NCI-H82 treated with DMSO at 0.1 percent for 48 hours (cell line): Measurements from ENCODE around the gene SLCO3A1.

Experiments
- DNase-seq: peaks from one replicate; lab custom pipeline; 2025; ENCODE audit not compliant: unreplicated experiment; lab: John Stamatoyannopoulos, UW

The SLCO3A1 gene

DNA sequence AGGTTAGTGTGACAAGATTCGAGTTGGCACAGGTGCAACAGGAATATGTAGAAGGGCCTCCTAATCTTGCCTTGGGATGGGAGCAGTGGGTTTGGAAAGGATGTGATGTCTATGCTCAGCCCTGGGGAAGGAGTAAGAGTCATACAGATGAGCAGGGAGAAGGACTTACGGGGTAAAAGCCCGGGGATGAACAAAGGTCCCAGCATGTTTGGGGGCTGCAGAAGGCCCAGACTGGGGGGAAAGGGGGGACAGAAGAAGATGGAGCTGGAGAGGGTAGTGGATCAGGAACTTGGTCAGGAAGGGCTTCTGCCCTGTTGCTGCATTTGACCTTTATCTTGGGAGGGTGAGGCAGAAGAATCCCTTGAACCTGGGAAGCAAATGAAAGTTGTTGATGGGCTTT is 300.1 kb downstream of the SLCO3A1 start:
- DNase-seq = no peak

DNA sequence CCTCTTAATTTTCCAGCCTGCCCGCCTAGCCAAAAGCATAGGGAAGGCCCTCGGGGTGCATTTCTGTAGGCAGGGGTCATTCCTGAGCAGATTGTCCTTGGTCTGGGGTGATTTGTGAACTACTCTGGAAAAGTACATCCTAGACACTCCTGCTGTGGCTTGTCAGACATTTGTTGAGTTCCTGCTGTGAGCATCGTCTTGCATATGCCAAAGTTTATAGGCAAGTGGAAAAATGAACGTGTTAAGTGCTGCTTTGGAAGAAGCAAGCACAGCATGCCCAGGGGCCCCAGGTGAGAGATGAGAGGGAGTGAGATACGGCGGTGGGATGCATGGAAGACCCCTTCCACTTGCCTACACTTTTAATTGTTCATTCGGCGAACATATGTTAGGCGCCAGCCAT is 302.4 kb downstream of the SLCO3A1 start:
- no peak for DNase-seq

DNA sequence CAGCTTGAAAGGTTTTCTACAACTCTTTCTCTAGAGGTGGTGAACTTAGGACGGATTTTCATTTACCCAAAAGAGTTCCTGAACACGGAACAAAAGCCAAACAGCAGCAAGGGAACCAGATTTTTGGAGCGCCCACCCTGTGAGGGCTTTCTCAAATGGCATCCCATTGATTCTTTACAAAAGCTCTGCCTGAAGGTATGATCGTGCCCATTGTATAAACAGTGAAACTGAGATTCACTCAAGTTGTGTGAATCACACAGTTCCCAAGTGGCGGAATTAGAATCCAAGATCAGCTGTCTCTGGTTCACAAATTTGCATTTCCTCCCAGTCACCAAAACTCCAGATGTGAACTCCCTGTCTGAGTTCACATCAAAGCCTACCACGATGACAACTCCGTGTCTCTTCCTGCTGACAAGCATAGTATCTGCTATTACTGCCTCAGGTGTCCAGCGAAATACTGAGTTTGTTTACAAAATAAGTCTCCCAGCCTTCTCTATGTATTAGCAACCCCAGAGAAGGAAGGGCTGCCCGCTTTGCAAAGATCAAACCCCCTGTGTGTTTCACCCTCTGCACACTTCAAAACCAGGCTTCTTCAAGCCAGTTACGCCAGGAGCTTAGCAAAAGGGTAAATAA is 304.3 kb downstream of the SLCO3A1 start:
- DNase-seq = no peak

DNA sequence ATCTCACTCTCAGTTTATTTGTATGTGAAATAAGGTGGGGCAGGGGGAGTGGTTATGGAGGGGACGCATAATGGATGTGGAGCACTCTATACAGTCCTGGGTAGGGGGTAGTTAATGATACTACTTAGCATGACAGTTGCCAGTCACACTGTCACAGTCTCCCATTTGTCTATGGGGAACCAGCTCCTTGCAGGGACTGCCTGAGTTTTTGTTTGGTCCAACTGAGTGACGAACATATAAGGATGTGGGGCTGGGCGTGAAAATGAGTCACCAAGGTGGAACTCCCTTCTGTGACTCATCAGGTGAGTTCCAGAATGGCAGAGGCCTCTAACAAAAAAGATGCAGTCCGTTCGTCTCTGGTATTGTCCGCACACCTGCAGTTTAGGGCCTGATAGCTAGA is 304.9 kb downstream of the SLCO3A1 start:
- DNase-seq = no peak

DNA sequence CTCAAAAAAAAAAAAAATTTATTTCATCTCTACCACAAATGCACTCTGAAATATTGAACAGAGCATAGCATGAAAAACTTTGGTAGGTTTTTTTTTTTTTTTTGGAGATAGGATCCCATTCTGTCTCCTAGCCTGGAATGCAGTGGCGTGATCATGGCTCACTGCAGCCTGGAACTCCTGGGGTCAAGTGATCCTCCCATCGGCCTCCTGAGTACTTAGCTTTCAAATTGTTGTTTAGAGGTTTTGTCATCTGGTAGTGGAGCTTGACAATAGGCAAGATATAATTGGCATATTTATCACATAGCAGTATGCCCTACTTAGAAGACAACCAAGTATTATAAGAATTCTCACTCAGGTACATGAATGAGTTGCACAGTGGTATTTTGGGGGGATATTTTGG is 306.0 kb downstream of the SLCO3A1 start:
- DNase-seq = no peak

DNA sequence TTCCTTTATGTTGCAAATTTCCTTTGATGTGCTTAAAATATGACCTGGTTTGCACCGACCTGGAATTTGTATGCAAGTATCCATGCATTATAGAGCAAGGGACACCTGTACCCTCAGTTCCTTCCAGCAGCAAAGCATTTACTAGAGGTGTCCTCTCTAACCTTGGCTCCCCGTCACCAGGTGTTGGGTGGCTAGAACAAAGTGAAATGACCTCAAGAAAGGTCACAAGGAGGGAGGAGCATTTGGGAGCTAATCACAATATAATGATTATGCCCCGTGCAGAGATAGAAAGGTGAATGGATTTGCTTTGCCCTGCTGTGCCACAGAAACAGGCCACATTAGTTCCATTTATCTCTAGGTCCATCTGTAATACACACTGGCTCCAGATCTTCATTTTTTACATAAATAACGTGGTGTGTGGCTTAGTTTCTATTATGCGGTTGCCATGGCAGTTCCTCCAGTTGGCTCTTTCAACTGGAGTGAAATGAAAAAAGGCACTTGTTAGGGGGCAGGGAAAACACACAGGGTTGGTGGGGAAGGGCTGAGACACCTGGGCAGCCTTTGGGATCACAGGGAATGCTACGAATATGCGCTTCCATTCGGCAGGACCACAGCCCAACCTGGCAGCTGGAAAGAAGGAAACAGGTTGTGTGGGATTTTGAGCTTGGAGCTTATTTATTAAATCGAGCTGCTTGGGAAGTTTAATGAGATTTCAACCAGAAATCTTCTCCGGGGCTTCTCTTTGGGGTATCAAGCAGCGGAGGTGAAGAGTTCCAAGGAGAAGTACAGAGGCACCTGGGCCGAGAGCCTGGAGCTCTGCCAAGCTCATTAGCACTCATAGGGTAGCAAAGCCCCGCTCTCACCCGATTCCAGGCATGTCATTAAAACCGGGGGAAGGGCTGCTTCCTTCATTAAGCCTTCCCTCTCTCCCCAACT is 306.7 kb downstream of the SLCO3A1 start:
- peak; percentile 79 for DNase-seq

DNA sequence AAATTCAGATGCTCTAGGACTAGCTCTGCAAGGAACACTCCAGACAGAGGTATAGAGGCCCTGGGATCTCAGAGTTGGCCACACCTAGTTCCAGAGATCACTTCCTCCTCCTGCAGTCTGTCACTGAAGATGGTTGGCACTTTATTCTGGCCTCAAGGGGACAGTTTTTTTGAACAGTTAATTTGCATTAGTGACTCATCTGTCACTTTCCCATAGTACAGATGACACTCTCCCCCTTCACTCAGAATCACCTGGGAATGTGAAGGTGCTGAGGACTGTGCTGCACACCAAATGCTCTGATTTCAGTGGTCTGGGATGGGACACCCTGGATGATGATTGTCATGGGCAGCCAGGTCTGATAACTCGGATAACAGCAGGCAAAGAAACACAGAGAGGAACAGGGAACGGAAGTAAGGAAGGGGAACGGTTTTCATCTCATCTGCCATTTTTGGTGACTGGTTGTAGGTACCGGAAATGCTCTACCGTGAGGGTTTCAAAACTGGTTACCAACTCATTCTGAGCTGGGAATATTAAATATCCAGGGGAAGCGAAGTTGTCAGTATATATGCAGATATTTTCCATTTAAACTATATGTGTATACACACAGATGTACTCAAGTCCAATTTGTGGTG is 307.6 kb downstream of the SLCO3A1 start:
- no peak for DNase-seq

DNA sequence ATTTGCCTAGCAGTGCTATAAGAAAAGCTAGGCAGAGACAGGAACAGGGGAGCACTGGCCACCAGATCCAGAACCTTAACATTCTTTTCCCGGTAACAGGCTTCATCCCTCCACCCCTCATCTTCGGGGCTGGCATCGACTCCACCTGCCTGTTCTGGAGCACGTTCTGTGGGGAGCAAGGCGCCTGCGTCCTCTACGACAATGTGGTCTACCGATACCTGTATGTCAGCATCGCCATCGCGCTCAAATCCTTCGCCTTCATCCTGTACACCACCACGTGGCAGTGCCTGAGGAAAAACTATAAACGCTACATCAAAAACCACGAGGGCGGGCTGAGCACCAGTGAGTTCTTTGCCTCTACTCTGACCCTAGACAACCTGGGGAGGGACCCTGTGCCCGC is 309.1 kb downstream of the SLCO3A1 start:
- DNase-seq = no peak

DNA sequence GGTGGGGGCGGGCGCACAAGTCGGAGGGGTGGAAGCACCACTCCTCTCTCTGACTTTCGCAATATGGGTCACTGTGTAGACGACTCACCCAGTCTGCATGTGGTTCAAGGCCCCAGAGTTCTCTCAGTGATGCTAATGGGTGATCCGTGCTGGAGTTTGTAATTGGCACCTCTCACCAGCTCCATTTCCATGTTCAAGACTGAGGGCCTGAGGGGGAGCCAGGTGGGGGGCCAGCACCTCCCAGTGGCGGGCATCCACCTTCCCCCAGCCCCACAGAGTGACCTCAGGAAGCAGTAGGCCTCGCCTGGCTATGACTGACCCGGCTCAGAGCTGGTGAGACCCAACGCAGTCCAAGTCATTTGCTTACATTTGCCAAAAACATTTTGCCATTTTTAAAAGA is 310.1 kb downstream of the SLCO3A1 start:
- DNase-seq = no peak

DNA sequence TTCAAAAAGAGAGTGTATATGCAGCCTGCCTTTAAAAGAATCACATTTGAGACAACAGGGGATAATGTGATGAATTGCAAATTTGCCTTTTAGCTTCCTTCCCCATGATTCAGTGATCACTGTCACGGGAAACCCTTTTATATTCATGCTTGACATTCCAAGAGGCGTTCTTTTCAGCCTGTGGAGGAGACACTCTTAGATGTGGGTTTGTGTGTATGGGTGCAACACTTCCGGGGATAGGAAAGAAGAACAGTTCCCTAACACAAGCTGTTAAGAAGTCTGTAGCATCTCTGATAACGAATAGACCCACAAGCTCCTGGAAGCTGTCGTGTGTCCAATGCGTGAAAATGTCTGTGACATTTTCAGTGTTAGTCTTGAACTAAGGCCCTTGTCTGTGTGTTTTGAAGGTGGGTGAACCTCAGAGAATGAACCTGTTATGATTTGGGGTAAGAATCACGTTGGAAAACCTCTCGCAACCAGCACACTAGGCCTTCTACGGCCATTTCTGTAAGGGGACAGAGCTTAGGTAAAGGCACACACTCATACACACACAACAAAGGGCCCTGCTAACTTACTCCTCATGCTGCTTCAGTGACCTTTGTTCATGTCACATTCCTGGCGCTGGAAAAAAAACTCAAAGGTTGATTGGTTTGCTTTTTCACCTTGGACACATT is 311.0 kb downstream of the SLCO3A1 start:
- no peak for DNase-seq

DNA sequence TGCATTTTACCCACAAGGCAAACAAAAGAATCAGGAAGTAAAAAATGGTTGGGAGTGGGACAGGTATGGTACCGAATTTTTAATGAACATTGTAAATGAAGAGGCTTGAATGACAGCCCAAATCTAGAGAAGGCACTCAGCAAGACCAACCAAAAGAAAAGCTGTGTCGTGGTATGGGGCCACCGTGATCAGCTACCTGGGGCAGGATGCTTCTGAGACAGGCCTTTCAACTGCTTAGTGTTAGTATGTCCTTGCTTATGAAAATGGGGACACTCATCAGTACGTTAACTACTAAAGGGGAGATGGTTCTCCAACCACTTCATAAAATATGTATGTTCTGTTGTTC is 311.5 kb downstream of the SLCO3A1 start:
- no peak for DNase-seq

DNA sequence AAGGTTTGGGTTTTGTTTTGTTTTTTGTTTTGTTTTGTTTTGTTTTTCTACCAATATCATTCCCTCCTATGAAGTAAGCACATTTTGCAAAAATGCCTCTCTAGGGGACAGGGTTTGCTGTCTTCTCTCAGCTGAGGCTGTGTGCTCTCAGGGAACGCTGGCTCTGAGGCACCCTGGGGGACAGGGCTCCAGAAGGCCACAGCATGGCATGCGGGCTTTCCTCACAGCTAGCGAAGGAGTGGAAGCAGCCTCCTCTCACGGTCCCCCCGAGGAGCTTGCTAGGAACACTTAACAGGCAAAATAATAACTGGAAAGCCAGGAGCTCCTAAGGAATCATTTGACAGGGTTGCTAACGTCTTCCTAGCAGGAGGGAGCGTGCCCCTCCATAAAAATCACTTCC is 312.5 kb downstream of the SLCO3A1 start:
- DNase-seq = no peak

DNA sequence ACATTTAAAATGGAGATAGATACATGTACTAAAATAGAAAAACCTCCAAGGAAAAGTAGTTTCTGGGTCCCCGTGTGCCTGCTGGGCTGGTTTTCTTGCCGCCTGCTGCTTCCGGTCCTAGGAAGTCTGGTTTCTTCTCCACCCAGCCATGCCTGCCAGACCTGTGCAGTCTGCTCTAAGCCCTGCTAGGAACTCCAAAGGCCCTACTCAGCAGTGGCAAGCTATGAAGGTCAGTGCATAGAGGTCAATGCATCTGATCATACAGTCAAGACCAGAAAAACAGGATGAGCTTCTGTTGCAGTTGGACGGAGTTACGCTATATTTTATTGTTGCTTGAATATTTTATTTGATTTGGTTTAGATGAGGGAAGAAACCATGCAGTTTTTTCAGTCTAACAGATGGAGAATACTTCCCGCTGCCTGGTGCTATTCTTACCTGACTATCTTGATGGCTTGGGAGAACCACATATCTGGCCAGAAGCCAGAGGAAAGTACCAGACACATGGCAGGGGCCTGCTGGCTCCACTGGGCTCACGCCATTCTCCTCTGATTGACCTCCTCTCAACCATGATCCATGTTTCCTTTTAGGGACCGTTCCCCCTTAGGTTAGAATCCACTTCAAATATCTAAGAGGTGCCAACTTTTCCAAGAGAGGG is 313.4 kb downstream of the SLCO3A1 start:
- DNase-seq = no peak

DNA sequence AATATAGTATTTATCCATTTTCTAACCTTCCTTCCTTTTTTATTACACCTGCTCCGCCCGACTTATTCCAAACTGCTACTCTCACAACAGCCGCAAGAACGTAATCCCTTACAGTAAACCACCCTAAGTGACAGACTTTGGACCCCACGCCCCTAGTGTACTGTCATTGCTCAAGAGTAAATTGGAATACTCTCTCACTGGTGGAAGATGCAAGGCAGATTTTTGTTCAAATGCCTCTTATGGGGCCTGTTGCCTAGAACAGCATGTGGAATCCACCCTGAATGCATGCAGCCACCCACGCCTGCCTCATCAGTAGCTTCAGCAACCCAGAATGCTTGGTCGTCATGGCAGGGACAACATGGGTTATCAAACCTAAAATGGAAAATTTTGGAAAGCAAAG is 313.9 kb downstream of the SLCO3A1 start:
- DNase-seq = no peak

DNA sequence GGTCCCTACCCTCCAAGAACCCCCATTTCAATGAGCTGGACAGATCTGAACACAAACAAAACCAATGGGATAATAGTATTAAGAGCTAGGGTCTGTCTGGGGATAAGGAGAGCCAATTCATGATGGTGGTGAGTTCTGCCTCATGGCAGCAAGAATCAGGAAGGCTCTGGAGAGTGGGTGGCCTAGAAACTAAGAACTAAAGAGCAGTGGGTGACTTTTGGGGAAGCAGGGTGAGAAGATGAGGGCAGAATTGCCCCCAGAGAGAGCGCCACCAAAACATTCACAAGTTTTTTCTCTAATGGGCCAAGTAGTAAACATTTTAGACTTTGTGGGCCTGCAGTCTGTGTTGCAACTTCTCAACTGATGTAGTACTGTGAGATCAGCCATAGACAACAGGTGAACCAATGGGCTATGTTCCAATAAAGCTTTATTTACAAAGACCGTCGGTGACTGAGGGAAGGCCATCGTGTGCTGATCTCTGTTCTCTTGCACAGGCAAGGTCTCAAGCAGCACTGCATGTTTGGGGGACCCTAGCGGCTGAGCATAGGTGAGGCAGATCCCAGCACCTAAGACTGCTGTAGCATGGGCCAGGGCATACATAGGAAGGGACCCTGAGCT is 314.7 kb downstream of the SLCO3A1 start:
- no peak for DNase-seq

DNA sequence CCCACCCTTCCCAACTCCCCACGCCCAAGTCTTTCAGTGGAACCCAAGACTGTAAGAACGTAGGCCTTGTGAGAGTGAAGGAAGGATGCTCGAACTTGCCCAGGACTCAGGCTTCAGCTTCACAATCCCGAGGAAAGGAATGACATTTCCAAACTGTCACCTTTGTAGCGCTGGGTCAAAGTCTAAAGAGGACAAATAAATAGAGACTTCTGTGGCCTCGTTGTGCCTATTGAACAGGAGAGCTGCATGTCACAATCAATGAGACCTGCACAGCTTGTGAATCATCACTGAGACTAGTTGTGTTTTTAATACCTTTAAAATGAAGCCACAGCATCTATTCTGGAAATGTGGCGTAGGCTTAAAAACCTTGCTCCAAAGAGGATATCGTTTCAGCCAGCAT is 317.4 kb downstream of the SLCO3A1 start:
- no peak for DNase-seq

DNA sequence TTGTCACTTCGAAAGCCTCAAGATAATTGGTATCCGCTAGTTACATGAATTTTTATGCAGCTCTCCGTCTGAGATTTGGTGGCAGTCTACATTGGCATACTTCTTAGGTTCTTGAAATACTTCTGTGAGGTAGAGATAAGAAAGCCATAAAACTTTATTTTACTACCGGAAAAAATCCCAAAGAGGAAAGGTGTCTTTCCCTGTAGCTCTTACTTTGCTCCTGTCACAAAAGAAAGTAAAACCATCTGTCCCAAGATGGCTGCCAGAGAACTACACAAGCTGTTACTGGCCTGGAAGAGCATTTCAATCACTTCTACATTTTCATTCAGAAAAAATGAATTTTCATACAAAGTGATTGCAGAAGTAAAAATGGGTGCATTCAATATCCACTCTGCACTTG is 325.4 kb downstream of the SLCO3A1 start:
- DNase-seq = no peak

DNA sequence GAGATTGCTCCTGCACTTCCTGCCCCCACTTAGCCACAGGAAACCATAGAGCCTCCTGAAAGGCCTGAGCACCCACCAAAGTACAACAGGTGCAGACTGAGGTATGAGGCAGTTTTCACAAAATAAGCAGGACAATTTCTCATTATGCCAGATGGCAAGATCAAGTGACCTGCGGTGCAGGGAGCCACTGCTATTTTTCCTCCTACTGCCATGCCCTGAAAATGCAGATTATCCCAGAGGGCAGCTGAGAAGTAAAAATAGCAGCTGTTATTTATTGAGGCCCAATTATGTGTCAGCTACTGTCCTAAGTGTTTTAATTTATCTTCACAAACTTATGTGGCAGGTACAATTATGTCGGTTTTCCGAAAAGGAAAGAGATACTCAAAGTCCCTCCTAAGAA is 330.6 kb downstream of the SLCO3A1 start:
- DNase-seq = no peak

DNA sequence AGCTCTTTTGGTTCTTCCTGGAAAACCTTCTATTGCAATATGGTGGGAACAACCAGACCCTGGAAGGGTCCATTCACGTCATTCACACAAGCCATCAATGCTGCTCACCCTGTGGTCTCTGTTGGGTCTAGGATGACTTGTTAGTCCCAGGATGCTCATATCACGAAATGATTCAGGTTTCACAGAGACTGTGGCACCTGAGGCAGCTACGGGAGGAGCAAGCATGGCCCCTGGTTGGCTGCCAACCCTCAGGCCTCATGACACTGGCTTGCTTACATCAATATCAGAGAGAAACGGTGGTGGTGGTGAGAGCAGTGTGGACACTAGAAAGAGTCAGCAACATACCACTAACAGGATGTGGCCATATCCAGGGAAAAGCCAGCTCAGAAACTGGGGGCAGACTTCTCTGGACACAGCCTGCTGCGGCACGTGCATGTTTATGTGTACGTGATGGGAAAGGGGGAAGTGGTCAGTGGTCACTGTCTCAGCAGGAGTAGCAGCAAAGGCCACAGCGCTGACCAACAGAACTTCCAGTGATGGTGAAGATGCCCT is 331.2 kb downstream of the SLCO3A1 start:
- no peak for DNase-seq

DNA sequence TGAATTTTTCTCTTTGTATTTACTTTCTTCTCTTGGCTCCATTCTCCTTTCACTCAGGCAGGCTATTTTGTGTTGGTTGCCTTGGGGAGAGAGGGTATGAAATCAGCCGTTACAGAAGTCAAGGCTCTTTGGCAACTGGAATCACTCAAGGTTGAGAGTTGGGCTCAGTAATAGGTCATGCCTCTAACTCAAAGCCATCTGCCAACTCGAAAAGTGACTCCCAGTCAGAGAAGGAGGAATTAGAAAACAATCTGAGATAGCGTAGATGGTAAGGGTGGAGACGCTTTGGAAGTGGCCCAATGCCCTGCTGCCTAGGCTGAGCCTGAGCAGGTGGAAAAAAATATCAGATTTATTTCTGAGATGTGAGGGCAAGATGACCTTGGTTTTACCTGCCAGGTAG is 334.5 kb downstream of the SLCO3A1 start:
- no peak for DNase-seq
